HepG2 (cell line): Measurements from ENCODE around the gene TMEM190. TPM values are rescaled to one million over a fixed set of nuclear protein-coding genes. Genes with fewer than 3 reads are reported as not detected.

ENCODE experiments used
- IRF9 ChIP-seq: sonication (generic); formaldehyde crosslinking; IDR thresholded peaks from 2 replicates; pipeline ENCODE4 v1.8.0; 2022; ENCODE audit warnings: missing genetic modification reagents, mild to moderate bottlenecking, borderline replicate concordance
- NFE2L1 ChIP-seq: sonication (generic); formaldehyde crosslinking; IDR thresholded peaks from 2 replicates; pipeline ENCODE4 v1.4.0; 2020; ENCODE audit warnings: missing genetic modification reagents, mild to moderate bottlenecking, borderline replicate concordance
- NKX3-1 ChIP-seq: sonication (generic); formaldehyde crosslinking; IDR thresholded peaks from 2 replicates; pipeline ENCODE4 v1.5.0; 2020; ENCODE audit warnings: missing genetic modification reagents
- THYN1 ChIP-seq: sonication (generic); formaldehyde crosslinking; IDR thresholded peaks from 2 replicates; pipeline ENCODE4 v1.8.1; 2023; ENCODE audit warnings: low read depth, mild to moderate bottlenecking, moderate library complexity, missing genetic modification reagents, borderline replicate concordance
- YEATS4 ChIP-seq: sonication (generic); formaldehyde crosslinking; IDR thresholded peaks from 2 replicates; pipeline ENCODE4 v1.4.0; 2020; ENCODE audit warnings: missing genetic modification reagents, borderline replicate concordance
- ZFP90 ChIP-seq: sonication (generic); formaldehyde crosslinking; IDR thresholded peaks from 2 replicates; pipeline ENCODE4 v1.8.0; 2022; ENCODE audit warnings: missing genetic modification reagents, mild to moderate bottlenecking, inconsistent platforms, borderline replicate concordance
- ZNF329 ChIP-seq: sonication (generic); formaldehyde crosslinking; IDR thresholded peaks from 2 replicates; pipeline ENCODE4 v1.9.0; 2021; ENCODE audit warnings: low read depth, mild to moderate bottlenecking, missing genetic modification reagents
- ZNF496 ChIP-seq: sonication (generic); formaldehyde crosslinking; IDR thresholded peaks from 2 replicates; pipeline ENCODE4 v1.8.1; 2023; ENCODE audit warnings: mild to moderate bottlenecking, moderate library complexity, missing genetic modification reagents; ENCODE audit not compliant: insufficient replicate concordance
- ZNF800 ChIP-seq: sonication (generic); formaldehyde crosslinking; IDR thresholded peaks from 2 replicates; pipeline ENCODE4 v1.4.0; 2020; ENCODE audit warnings: missing genetic modification reagents
- polyA plus RNA-seq, 8 experiments: library from polyadenylated mRNA; depleted of rRNA in 3 of 8; stranded (reverse) in 7 of 8; unstranded in 1 of 8; fragments of >200 nt; fragmentation: Illumina TruSeq in 4 of 8; extraction: Trizol in 4 of 8; gene quantifications; 2 replicates each; pipeline versions ENCODE4 v1.2.1 to v1.2.3, GENCODE V29; 2011 to 2016; ENCODE audit warnings: low read depth in 4 of 8, missing spikeins in 1 of 8, mixed read lengths in 1 of 8; ENCODE audit not compliant: insufficient read depth in 1 of 8
- total RNA-seq, 5 experiments: library from RNA; depleted of rRNA; stranded (reverse); fragments of >200 nt; fragmentation: Illumina TruSeq; extraction: Trizol; gene quantifications; 2 replicates each; pipeline ENCODE4 v1.2.3, GENCODE V29; 2016; ENCODE audit warnings: low read depth in 1 of 5

The TMEM190 gene
- total and polyA plus RNA-seq, 2 of the 13 experiments (the other 11 are each of a cell fraction or from before 2014, with no cell fraction given) = 0.35 to 0.83 TPM

DNA sequence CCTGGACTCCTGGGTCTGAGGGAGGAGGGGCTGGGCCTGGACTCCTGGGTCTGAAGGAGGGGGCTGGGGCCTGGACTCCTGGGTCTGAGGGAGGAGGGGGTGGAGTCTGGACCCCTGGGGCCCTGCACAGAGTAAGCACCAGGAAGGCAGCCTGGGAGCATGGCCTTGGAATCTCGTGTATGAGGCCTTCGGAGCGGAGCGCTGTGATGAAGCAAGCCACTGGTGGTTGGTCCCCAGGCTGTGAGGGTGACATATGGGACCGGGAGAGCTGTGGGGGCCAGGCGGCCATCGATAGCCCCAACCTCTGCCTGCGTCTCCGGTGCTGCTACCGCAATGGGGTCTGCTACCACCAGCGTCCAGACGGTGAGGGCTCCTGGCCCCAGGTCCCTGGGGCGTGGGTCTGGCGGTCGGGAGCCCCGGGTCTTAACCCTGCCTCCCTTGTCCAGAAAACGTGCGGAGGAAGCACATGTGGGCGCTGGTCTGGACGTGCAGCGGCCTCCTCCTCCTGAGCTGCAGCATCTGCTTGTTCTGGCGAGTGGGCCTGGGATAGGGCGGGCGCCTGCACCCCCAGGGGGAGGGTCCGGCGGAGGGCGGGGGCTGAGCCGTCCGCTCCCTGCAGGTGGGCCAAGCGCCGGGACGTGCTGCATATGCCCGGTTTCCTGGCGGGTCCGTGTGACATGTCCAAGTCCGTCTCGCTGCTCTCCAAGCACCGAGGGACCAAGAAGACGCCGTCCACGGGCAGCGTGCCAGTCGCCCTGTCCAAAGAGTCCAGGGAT is 918 bp downstream of the TMEM190 start (continued):
- TF ChIP-seq ZNF329 (CRISPR knock-in tag) (no peak), NFE2L1 (CRISPR knock-in tag) (no peak), ZNF496 (CRISPR knock-in tag) (no peak), IRF9 (CRISPR knock-in tag) (0 out of 2 replicates have a peak, but pooled peaks have one; percentile 23), NKX3-1 (CRISPR knock-in tag) (no peak), THYN1 (CRISPR knock-in tag) (no peak), ZNF800 (no peak), YEATS4 (peak; percentile 55; the same call in 1 of the 2 replicates), ZFP90 (CRISPR knock-in tag) (no peak)
